H1 (cell line): ENCODE data around the gene S100A6. TPM values are rescaled to one million over a fixed set of nuclear protein-coding genes. Genes with fewer than 3 reads are reported as not detected.

Experiments
- CTCF ChIA-PET: fragments of 300-600 bp; sonication (Branson Sonifier 250); formaldehyde crosslinking; loops from one replicate; lab custom pipeline; 2021; ENCODE audit not compliant: partially characterized antibody; lab: Charles Lee
- POLR2A ChIA-PET: fragments of 300-600 bp; sonication (Branson Sonifier 250); formaldehyde crosslinking; loops from one replicate; lab custom pipeline; 2021; ENCODE audit warnings: inconsistent platforms; ENCODE audit not compliant: partially characterized antibody; lab: Charles Lee
- DNase-seq, 2 experiments: peaks; one replicate each; pipeline versions ENCODE4 v3.0.0 to v3.0.0-alpha.2; 2010 to 2022; ENCODE audit warnings: low spot score in 2 of 2, low read depth in 1 of 2, mixed read lengths in 1 of 2
- FAIRE-seq: peaks from 2 replicates; lab custom pipeline; 2011; peaks lifted over from hg19 to GRCh38; lab: Jason Lieb, UNC
- H2AFZ ChIP-seq: 2 replicates; pipeline ENCODE4 v1.8.1; 2012; ENCODE audit warnings: low read length, inconsistent platforms
- H2AK5ac ChIP-seq: 2 replicates; pipeline ENCODE4 v1.6.1; 2013; ENCODE audit warnings: low read depth, low read length
- H2BK120ac ChIP-seq: replicated peaks from 2 replicates; pipeline ENCODE3; 2013; ENCODE audit warnings: low read depth, low read length, inconsistent platforms
- H2BK12ac ChIP-seq: 2 replicates; pipeline ENCODE4 v1.6.1; 2013; ENCODE audit warnings: low read depth, low read length
- H2BK15ac ChIP-seq: 2 replicates; pipeline ENCODE4 v1.6.1; 2013; ENCODE audit warnings: low read length
- H2BK20ac ChIP-seq: 2 replicates; pipeline ENCODE4 v1.6.1; 2013; ENCODE audit warnings: low read length
- H2BK5ac ChIP-seq: 2 replicates; pipeline ENCODE4 v1.6.1; 2013; ENCODE audit warnings: low read depth, low read length
- H3K14ac ChIP-seq: 2 replicates; pipeline ENCODE4 v1.6.1; 2013; ENCODE audit warnings: inconsistent platforms; ENCODE audit not compliant: insufficient read length
- H3K18ac ChIP-seq: 2 replicates; pipeline ENCODE4 v1.6.1; 2013; ENCODE audit warnings: low read length; ENCODE audit errors: extremely low read depth
- H3K23ac ChIP-seq: 2 replicates; pipeline ENCODE4 v1.6.1; 2013; ENCODE audit warnings: inconsistent platforms; ENCODE audit not compliant: insufficient read length
- H3K23me2 ChIP-seq: 2 replicates; pipeline ENCODE4 v1.6.1; 2013; ENCODE audit warnings: low read depth, low read length
- H3K27ac ChIP-seq: 2 replicates; pipeline ENCODE4 v1.6.1; 2011; ENCODE audit warnings: low read depth, low read length, inconsistent platforms
- H3K27me3 ChIP-seq, 4 experiments: replicated peaks in 1 of 4; 1 replicate in 1 of 4; 2 replicates in 3 of 4; pipeline versions ENCODE4 v1.6.1 to v1.8.1; 2011 to 2013; ENCODE audit warnings: low read length in 3 of 4, mild to moderate bottlenecking in 3 of 4, inconsistent platforms in 2 of 4, mixed read lengths in 2 of 4, moderate library complexity in 1 of 4; ENCODE audit not compliant: control insufficient read depth in 3 of 4, insufficient read depth in 3 of 4; ENCODE audit errors: extremely low read depth in 1 of 4
- H3K36me3 ChIP-seq, 4 experiments: 2 replicates each; pipeline versions ENCODE4 v1.6.1 to v1.8.1; 2011 to 2013; ENCODE audit warnings: mild to moderate bottlenecking in 4 of 4, low read length in 3 of 4, moderate library complexity in 2 of 4, control low read depth in 1 of 4, inconsistent platforms in 1 of 4; ENCODE audit not compliant: insufficient read depth in 4 of 4, control insufficient read depth in 2 of 4
- H3K4ac ChIP-seq: replicated peaks from 2 replicates; pipeline ENCODE3; 2013; ENCODE audit warnings: low read length, low read depth, mixed read lengths, inconsistent platforms; ENCODE audit not compliant: insufficient read length
- H3K4me1 ChIP-seq, 4 experiments: replicated peaks in 1 of 4; 1 replicate in 1 of 4; 2 replicates in 3 of 4; pipeline versions ENCODE4 v1.6.1 to v1.8.1; 2011 to 2013; ENCODE audit warnings: low read length in 3 of 4, inconsistent platforms in 2 of 4, mixed read lengths in 1 of 4; ENCODE audit not compliant: insufficient read depth in 4 of 4, control insufficient read depth in 3 of 4
- H3K4me2 ChIP-seq, 2 experiments: 2 replicates each; pipeline versions ENCODE4 v1.6.1 to v1.8.1; 2011 to 2013; ENCODE audit warnings: low read depth in 2 of 2, low read length in 2 of 2, control low read depth in 1 of 2, inconsistent platforms in 1 of 2, mild to moderate bottlenecking in 1 of 2; ENCODE audit not compliant: insufficient read depth in 1 of 2
- H3K4me3 ChIP-seq, 4 experiments: fragments of 200-600, 300-600 bp in 1 of 4; sonication (generic), shearing (Covaris generic), sonication (Bioruptor Twin) in 1 of 4; 2 replicates each; pipeline versions ENCODE4 v1.5.1 to v1.8.1; 2011 to 2016; ENCODE audit warnings: low read length in 4 of 4, low read depth in 3 of 4, control low read depth in 2 of 4, inconsistent platforms in 2 of 4, mild to moderate bottlenecking in 2 of 4, mixed read lengths in 1 of 4, moderate library complexity in 1 of 4; ENCODE audit not compliant: insufficient read depth in 2 of 4; ENCODE audit errors: extremely low read depth in 1 of 4
- H3K56ac ChIP-seq: replicated peaks from 2 replicates; pipeline ENCODE3; 2013; ENCODE audit warnings: low read depth, mild to moderate bottlenecking, mixed read lengths, low read length, inconsistent platforms; ENCODE audit not compliant: insufficient read length
- H3K79me1 ChIP-seq: 2 replicates; pipeline ENCODE4 v1.6.1; 2013; ENCODE audit warnings: low read depth, low read length, control low read depth
- H3K79me2 ChIP-seq, 2 experiments: 2 replicates each; pipeline versions ENCODE4 v1.6.1 to v1.8.1; 2012 to 2013; ENCODE audit warnings: low read length in 2 of 2, mild to moderate bottlenecking in 2 of 2, inconsistent platforms in 1 of 2; ENCODE audit not compliant: insufficient read depth in 2 of 2, control insufficient read depth in 1 of 2
- H3K9ac ChIP-seq, 4 experiments: replicated peaks in 1 of 4; 1 replicate in 1 of 4; 2 replicates in 3 of 4; pipeline versions ENCODE4 v1.6.1 to v1.8.1; 2011 to 2013; ENCODE audit warnings: low read depth in 3 of 4, low read length in 3 of 4, control low read depth in 2 of 4, mild to moderate bottlenecking in 2 of 4, moderate library complexity in 2 of 4, inconsistent platforms in 1 of 4; ENCODE audit errors: extremely low read depth in 1 of 4
- H3K9me3 ChIP-seq, 2 experiments: 2 replicates each; pipeline versions ENCODE4 v1.6.1 to v1.8.1; 2012 to 2013; ENCODE audit warnings: mild to moderate bottlenecking in 2 of 2, moderate library complexity in 2 of 2, control low read depth in 1 of 2, inconsistent platforms in 1 of 2, low read depth in 1 of 2, low read length in 1 of 2, mixed read lengths in 1 of 2; ENCODE audit not compliant: insufficient read depth in 2 of 2
- H4K20me1 ChIP-seq, 2 experiments: replicated peaks in 1 of 2; 2 replicates each; pipeline versions ENCODE3 to v1.8.1; 2011 to 2013; ENCODE audit warnings: inconsistent platforms in 2 of 2, low read length in 2 of 2, mild to moderate bottlenecking in 1 of 2; ENCODE audit not compliant: insufficient read depth in 2 of 2, control insufficient read depth in 1 of 2
- H4K5ac ChIP-seq: 2 replicates; pipeline ENCODE4 v1.6.1; 2013; ENCODE audit warnings: low read length, low read depth, mixed read lengths, inconsistent platforms; ENCODE audit not compliant: insufficient read length
- H4K8ac ChIP-seq: 2 replicates; pipeline ENCODE4 v1.8.0; 2013; ENCODE audit warnings: mild to moderate bottlenecking, moderate library complexity, low read length, inconsistent platforms; ENCODE audit not compliant: insufficient read depth; ENCODE audit errors: extremely low read depth
- H4K91ac ChIP-seq: replicated peaks from 2 replicates; pipeline ENCODE3; 2013; ENCODE audit warnings: low read length, mixed read lengths, inconsistent platforms; ENCODE audit not compliant: insufficient read length
- CEBPB ChIP-seq: IDR thresholded peaks from 2 replicates; pipeline ENCODE4 v1.6.1; 2012; ENCODE audit warnings: low read depth, low read length
- NRF1 ChIP-seq: IDR thresholded peaks from 2 replicates; pipeline ENCODE4 v1.6.1; 2011; ENCODE audit warnings: mild to moderate bottlenecking, low read depth, low read length, improper control_type of control experiment
- RFX5 ChIP-seq: IDR thresholded peaks from 2 replicates; pipeline ENCODE4 v1.6.1; 2011; ENCODE audit warnings: low read depth, low read length, improper control_type of control experiment, borderline replicate concordance
- SAP30 ChIP-seq: fragments of 300-600 bp; sonication (generic); IDR thresholded peaks from 2 replicates; pipeline ENCODE4 v1.7.1; 2012; ENCODE audit warnings: low read length, moderate library complexity, mild to moderate bottlenecking, inconsistent platforms; ENCODE audit not compliant: insufficient read depth, insufficient replicate concordance
- SIRT6 ChIP-seq: IDR thresholded peaks from one replicate; pipeline ENCODE4 v1.7.1; 2012; ENCODE audit warnings: low read length, inconsistent platforms
- SIX5 ChIP-seq: IDR thresholded peaks from 2 replicates; pipeline ENCODE4 v1.6.1; 2011; ENCODE audit warnings: mild to moderate bottlenecking, low read depth, low read length
- SUZ12 ChIP-seq: fragments of 200-600 bp; sonication (generic); IDR thresholded peaks from 2 replicates; pipeline ENCODE4 v1.6.1; 2012; ENCODE audit warnings: mild to moderate bottlenecking, inconsistent platforms, low read length, moderate library complexity, mixed read lengths
- TAF1 ChIP-seq: IDR thresholded peaks from 2 replicates; pipeline ENCODE4 v1.6.1; 2011; ENCODE audit warnings: mild to moderate bottlenecking, low read depth, low read length
- WGBS, 2 experiments: shearing (Covaris generic) in 1 of 2; methylation state at CpG; one replicate each; pipeline versions ENCODE4 v1.1.6 to v1.1.7; 2013 to 2015; ENCODE audit warnings: low lambda C conversion rate in 2 of 2, mixed read lengths in 2 of 2, inconsistent platforms in 1 of 2, low coverage in 1 of 2, missing lambda C conversion rate in 1 of 2; ENCODE audit not compliant: insufficient replicate concordance in 2 of 2, insufficient coverage in 1 of 2, insufficient read length in 1 of 2; ENCODE audit errors: extremely low coverage in 1 of 2, missing lambda C conversion rate in 1 of 2; 5-methylcytosine and 5-hydroxymethylcytosine counted together
- polyA plus RNA-seq, 7 experiments: library from polyadenylated mRNA; depleted of rRNA in 3 of 7; stranded (reverse) in 5 of 7; unstranded in 2 of 7; fragments of >200 nt in 5 of 7; fragments of 200-250 nt in 2 of 7; gene quantifications; 1 replicate in 5 of 7; 2 replicates in 1 of 7; 4 replicates in 1 of 7; pipeline versions ENCODE4 v1.2.1 to v1.2.3, GENCODE V29; 2011 to 2013; ENCODE audit warnings: missing spikeins in 2 of 7, mixed read lengths in 2 of 7
- total RNA-seq: library from RNA; stranded (reverse); fragmentation: NEBNext Ultra II Directional; extraction: Animal tissue kit (Norgen Biotek cat#: 25700); gene quantifications from 2 replicates; pipeline ENCODE4 v1.2.1, GENCODE V29; 2021

The S100A6 gene
- total and polyA plus RNA-seq, 2 of the 8 experiments (the other 6 are each of a cell fraction or from before 2014, with no cell fraction given): 11.1 to 63.0 TPM

- DNase-seq (no peak), FAIRE-seq (no peak)
- Histone ChIP-seq H3K79me1 (no peaks in the 10 kb centered on the region), H3K4ac (no peak overlapping the region), H3K79me2 (no peaks in the 10 kb centered on the region), H2BK12ac (no peak overlapping the region), H3K27ac (no peak overlapping the region), H3K23ac (no peak overlapping the region), H3K9me3 (no peaks in the 10 kb centered on the region), H3K36me3 (no peaks in the 10 kb centered on the region), H2AK5ac (no peak overlapping the region), H3K27me3 (no peaks in the 10 kb centered on the region; a peak in 2 of 7 replicates), H3K14ac (no peak overlapping the region), H4K8ac (peak overlapping the region; percentile 3), H3K4me2 (no peak overlapping the region), H3K4me1 (peaks cover 0 to 2% (median 0%) of the 10 kb centered on the region in 4 experiments; a peak in 3 of 7 replicates), H2BK120ac (no peak overlapping the region), H2BK20ac (no peak overlapping the region), H4K91ac (no peak overlapping the region), H3K56ac (no peak overlapping the region), H4K20me1 (no peaks in the 10 kb centered on the region), H3K23me2 (no peaks in the 10 kb centered on the region), H2BK5ac (no peak overlapping the region), H4K5ac (no peak overlapping the region), H3K18ac (no peak overlapping the region), H3K9ac (no peak overlapping the region), H2AFZ (no peak overlapping the region), H2BK15ac (0 out of 2 replicates have a peak overlapping the region, but pooled peaks have one; percentile 18), H3K4me3 (no peak overlapping the region)
- TF ChIP-seq RFX5: no peak
- no peak for TF ChIP-seq SIX5
- TF ChIP-seq SUZ12: no peak
- TF ChIP-seq CEBPB: no peak
- no peak for TF ChIP-seq SAP30
- TF ChIP-seq TAF1: no peak
- TF ChIP-seq NRF1: no peak
- TF ChIP-seq SIRT6: no peak
- WGBS, 2 experiments: 72% methylated on average over 7 of the region's 7 CpGs; no CpG with 5 or more reads in 1 of the 2 experiments
- POLR2A ChIA-PET: no interaction called here
- CTCF ChIA-PET: interaction anchor here (0.8 to 5.3 kb wide), 9 partner anchors 9 to 154 kb away, joined by 3 to 55 read pairs (median 4); partner anchors contain the start of gene S100A14
These were observed 28.9 kb downstream of the S100A6 start for GRCh38 chr1:153506831-153507413.
